Keratinocyte (primary cell): ENCODE data around the gene ANKRD28. TPM values are rescaled to one million over a fixed set of nuclear protein-coding genes. Genes with fewer than 3 reads are reported as not detected.

Source experiments
- DNase-seq: peaks from one replicate; pipeline ENCODE4 v3.0.0-alpha.2; 2011; ENCODE audit warnings: low read depth, missing footprints, low spot score
- FAIRE-seq: peaks from 2 replicates; lab custom pipeline; 2011; peaks lifted over from hg19 to GRCh38; lab: Jason Lieb, UNC
- H2AFZ ChIP-seq: 2 replicates; pipeline ENCODE4 v1.6.0; 2012; ENCODE audit warnings: low read length, control low read depth, inconsistent platforms; ENCODE audit not compliant: control insufficient read depth
- H3K27ac ChIP-seq: 2 replicates; pipeline ENCODE4 v1.5.1; 2011; ENCODE audit warnings: low read length; ENCODE audit not compliant: control insufficient read depth, insufficient read depth
- H3K27me3 ChIP-seq: 3 replicates; pipeline ENCODE4 v1.6.0; 2011; ENCODE audit warnings: low read length; ENCODE audit not compliant: control insufficient read depth, insufficient read depth; ENCODE audit errors: extremely low read depth
- H3K36me3 ChIP-seq, 2 experiments: 2 replicates in 1 of 2; 3 replicates in 1 of 2; pipeline ENCODE4 v1.5.1; 2011; ENCODE audit warnings: low read length in 2 of 2, mild to moderate bottlenecking in 1 of 2; ENCODE audit not compliant: control insufficient read depth in 2 of 2, insufficient read depth in 2 of 2; ENCODE audit errors: extremely low read depth in 1 of 2
- H3K4me1 ChIP-seq: 3 replicates; pipeline ENCODE4 v1.5.1; 2011; ENCODE audit warnings: low read length; ENCODE audit not compliant: control insufficient read depth, insufficient read depth; ENCODE audit errors: extremely low read depth
- H3K4me2 ChIP-seq: 3 replicates; pipeline ENCODE4 v1.6.0; 2011; ENCODE audit warnings: low read depth, low read length; ENCODE audit not compliant: control insufficient read depth, insufficient read depth; ENCODE audit errors: extremely low read depth
- H3K4me3 ChIP-seq, 3 experiments: fragments of 200-600 bp in 1 of 3; sonication (generic) in 1 of 3; 2 replicates in 2 of 3; 3 replicates in 1 of 3; pipeline ENCODE4 v1.5.1; 2011 to 2016; ENCODE audit warnings: low read length in 3 of 3, mild to moderate bottlenecking in 3 of 3, control low read depth in 2 of 3, inconsistent platforms in 1 of 3, low read depth in 1 of 3, mixed read lengths in 1 of 3, mixed run types in 1 of 3, moderate library complexity in 1 of 3; ENCODE audit not compliant: control insufficient read depth in 2 of 3, insufficient read depth in 2 of 3; ENCODE audit errors: extremely low read depth in 1 of 3
- H3K79me2 ChIP-seq: 2 replicates; pipeline ENCODE4 v1.6.0; 2012; ENCODE audit warnings: low read length; ENCODE audit not compliant: control insufficient read depth, insufficient read depth
- H3K9ac ChIP-seq: 3 replicates; pipeline ENCODE4 v1.6.0; 2011; ENCODE audit warnings: low read length; ENCODE audit not compliant: control insufficient read depth, insufficient read depth; ENCODE audit errors: extremely low read depth
- H3K9me1 ChIP-seq: 3 replicates; pipeline ENCODE4 v1.6.0; 2011; ENCODE audit warnings: low read length; ENCODE audit not compliant: control insufficient read depth, insufficient read depth; ENCODE audit errors: extremely low read depth
- H3K9me3 ChIP-seq: 2 replicates; pipeline ENCODE4 v1.5.1; 2012; ENCODE audit warnings: low read depth, low read length; ENCODE audit not compliant: control insufficient read depth
- H4K20me1 ChIP-seq: 3 replicates; pipeline ENCODE4 v1.6.0; 2011; ENCODE audit warnings: low read length; ENCODE audit not compliant: control insufficient read depth, insufficient read depth; ENCODE audit errors: extremely low read depth
- CTCF ChIP-seq, 3 experiments: IDR thresholded peaks in 1 of 3; conservative IDR thresholded peaks in 1 of 3; optimal IDR thresholded peaks in 1 of 3; 2 replicates in 2 of 3; 3 replicates in 1 of 3; pipeline versions ENCODE3 to v1.5.1; 2011; ENCODE audit warnings: low read length in 3 of 3, mild to moderate bottlenecking in 3 of 3, moderate library complexity in 2 of 3, control low read depth in 1 of 3, inconsistent platforms in 1 of 3; ENCODE audit not compliant: insufficient read depth in 2 of 3; ENCODE audit errors: extremely low read depth in 1 of 3
- EZH2 ChIP-seq: IDR thresholded peaks from one replicate; pipeline ENCODE4 v1.6.1; 2012; ENCODE audit warnings: inconsistent platforms, mild to moderate bottlenecking, low read length, moderate library complexity
- dilution Hi-C: fragments of 300-500 bp; cut with MboI; formaldehyde crosslinking; loops from one replicate; pipeline ENCODE4 v1.7.0; 2020; ENCODE audit warnings: low sequenced_read_pairs; ENCODE audit not compliant: extremely low pct_ligation_motif_present
- polyA plus RNA-seq, 5 experiments: library from polyadenylated mRNA; depleted of rRNA in 3 of 5; stranded (reverse) in 3 of 5; stranded (forward) in 1 of 5; unstranded in 1 of 5; fragments of >200 nt; gene quantifications; 1 replicate in 1 of 5; 2 replicates in 3 of 5; 3 replicates in 1 of 5; pipeline versions ENCODE4 v1.2.1 to v1.2.3, GENCODE V29; 2011 to 2012; ENCODE audit warnings: missing spikeins in 2 of 5, low read depth in 1 of 5, low replicate concordance in 1 of 5

ANKRD28 gene
- polyA plus RNA-seq, 1 donor (not counting 4 experiments of a cell fraction or from before 2014, with no cell fraction given): 32.7 TPM

GRCh38 chr3:15638891-15639262 is 158.9 kb downstream of the ANKRD28 start:
- H3K36me3 ChIP-seq: no peaks in the 10 kb centered on the region
- no peaks in the 10 kb centered on the region for H3K9me3 ChIP-seq
- dilution Hi-C loops: no loop called here
- no peak overlapping the region for H3K4me3 ChIP-seq
- H3K9ac ChIP-seq: no peak overlapping the region
- DNase-seq (no peak), FAIRE-seq (no peak)
- H3K27ac ChIP-seq: no peak overlapping the region
- H3K4me2 ChIP-seq: no peak overlapping the region
- no peak overlapping the region for H2AFZ ChIP-seq
- peaks cover 18% of the 10 kb centered on the region for H3K4me1 ChIP-seq
- no peaks in the 10 kb centered on the region for H3K9me1 ChIP-seq
- H3K27me3 ChIP-seq: no peaks in the 10 kb centered on the region
- H4K20me1 ChIP-seq: no peaks in the 10 kb centered on the region
- no peaks in the 10 kb centered on the region for H3K79me2 ChIP-seq
- TF ChIP-seq EZH2: no peak
- no peak for TF ChIP-seq CTCF (optimal IDR thresholded peaks at IDR 0.05 in 1 of 3, IDR thresholded peaks at IDR 0.05 in 1 of 3, conservative IDR thresholded peaks at IDR 0.05 in 1 of 3; ENCODE audit: extremely low read depth in 1 of 3, insufficient read depth in 2 of 3, low read length in 3 of 3)

GRCh38 chr3:15638193-15638890 is 159.4 kb downstream of the ANKRD28 start:
- H3K27ac ChIP-seq: no peak overlapping the region

More at GRCh38 chr3:15638193-15638890, 159.4 kb downstream of the ANKRD28 start:
- H3K4me3 ChIP-seq: no peak overlapping the region
- H2AFZ ChIP-seq: no peak overlapping the region
- no peaks in the 10 kb centered on the region for H3K9me1 ChIP-seq
- H3K9me3 ChIP-seq: no peaks in the 10 kb centered on the region
- H3K9ac ChIP-seq: no peak overlapping the region
- H3K4me1 ChIP-seq: peaks cover 18% of the 10 kb centered on the region
- DNase-seq: no peak
- dilution Hi-C loops: no loop called here
- no peaks in the 10 kb centered on the region for H4K20me1 ChIP-seq
- no peak for FAIRE-seq
- TF ChIP-seq EZH2 (no peak), CTCF (optimal IDR thresholded peaks at IDR 0.05 in 1 of 3, IDR thresholded peaks at IDR 0.05 in 1 of 3, conservative IDR thresholded peaks at IDR 0.05 in 1 of 3; ENCODE audit: extremely low read depth in 1 of 3, insufficient read depth in 2 of 3, low read length in 3 of 3) (no peak)
- no peaks in the 10 kb centered on the region for H3K36me3 ChIP-seq
- H3K4me2 ChIP-seq: no peak overlapping the region
- no peaks in the 10 kb centered on the region for H3K27me3 ChIP-seq
- H3K79me2 ChIP-seq: no peaks in the 10 kb centered on the region
